HK-2 (cell line): ENCODE data around the gene MAML3.

Experiments
- DNase-seq: peaks from one replicate; pipeline ENCODE4 v3.0.0-alpha.2; 2018; ENCODE audit not compliant: unreplicated experiment

The MAML3 gene

DNA sequence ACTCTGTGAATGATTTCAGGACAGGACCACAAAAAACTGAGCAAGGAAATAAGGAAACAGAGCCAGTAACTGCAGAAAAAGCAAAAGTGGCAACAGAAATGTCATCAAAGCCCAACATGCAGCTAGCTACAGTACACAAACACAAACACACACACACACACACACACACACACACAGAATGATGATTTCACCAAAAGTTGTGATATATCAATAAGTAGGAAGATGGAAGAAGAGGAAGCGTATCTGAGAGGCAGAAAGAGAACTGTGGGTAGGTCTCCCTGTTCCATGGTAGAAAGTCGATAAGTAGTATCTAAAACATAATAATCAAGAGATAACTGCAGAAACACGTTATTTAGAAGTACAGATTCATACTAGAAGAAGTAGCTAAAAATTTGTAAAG, 340.1 kb downstream of the MAML3 start:
- DNase-seq: no peak

DNA sequence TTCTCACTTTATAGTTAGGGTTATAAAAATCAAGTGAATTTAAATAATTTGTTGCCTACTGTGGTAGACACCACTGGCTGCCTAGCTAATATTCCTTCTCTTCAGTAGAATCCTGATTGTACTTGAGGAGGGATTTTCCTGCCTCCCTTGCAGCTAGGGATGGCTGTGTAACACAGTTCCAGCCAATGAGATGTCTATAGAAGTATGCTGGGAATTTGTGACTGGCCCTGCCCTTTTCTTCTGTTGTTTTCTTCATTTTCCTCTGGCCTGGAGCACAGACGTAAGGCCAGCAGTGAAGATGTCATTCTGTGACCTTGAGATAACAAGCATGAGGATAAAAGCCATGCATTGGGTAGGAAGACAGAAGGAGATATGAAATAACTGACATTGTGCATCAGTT, 343.3 kb downstream of the MAML3 start:
- no peak for DNase-seq

DNA sequence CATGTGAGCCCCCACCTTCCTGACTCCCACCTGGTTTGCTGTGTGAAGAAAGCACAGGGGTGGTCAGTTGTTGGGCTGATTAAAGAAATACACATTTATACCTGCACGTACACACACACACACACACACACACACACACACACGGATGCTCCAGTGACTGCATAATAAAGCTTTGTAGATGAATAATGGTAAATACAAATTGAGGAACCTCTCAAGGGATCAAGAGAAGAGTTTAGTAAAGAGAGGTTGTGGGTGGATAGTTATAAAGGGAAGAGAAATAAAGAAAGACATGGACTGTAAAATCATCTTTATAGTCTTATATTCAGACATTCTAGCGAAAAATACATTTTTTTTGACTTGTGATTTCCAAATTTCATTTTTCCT, 344.2 kb downstream of the MAML3 start:
- DNase-seq: no peak

DNA sequence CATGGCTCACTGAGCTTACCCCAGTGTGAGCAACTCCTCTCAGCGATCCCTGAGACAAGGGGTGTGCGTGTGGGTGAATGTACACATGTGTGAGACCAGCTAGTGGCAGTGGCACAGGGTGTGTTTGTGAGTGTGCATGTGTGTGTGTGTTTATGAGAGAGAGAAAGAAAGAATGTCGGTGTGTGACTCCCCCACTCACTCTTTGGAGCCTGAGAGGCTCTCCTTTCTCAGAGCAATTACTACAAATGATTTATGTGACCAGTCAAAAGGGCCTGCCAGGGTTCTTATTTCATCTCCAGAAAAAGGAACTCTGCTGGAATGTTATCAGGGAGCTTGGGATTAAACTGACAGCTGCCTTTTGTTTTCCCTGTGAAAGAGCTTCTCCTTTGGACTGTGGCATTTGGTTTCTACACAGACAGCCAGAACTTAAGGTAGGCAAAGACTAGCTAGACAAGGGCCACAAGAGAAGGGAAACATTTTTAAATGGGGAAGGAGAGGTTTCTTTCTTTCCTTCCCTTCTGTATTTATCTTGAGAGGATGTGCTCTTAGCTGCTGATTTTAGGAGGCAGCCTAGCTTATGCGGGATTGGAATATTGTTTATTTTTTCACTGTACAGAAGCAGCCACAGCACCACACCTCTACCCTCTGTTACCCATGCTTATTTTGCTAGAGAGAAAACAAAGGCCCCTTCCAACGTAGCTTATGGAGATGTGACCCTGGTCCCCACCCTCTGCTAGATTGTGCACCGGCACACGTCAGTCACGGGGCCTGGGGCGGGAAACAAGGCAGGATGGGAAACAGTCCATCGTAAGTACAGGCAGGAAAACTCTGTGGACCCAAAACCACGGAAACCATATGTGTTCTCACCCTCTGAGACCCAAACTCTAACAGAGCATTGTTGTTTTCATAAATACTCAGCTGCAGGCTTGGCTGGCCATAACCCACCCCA, 344.9 kb downstream of the MAML3 start:
- no peak for DNase-seq

DNA sequence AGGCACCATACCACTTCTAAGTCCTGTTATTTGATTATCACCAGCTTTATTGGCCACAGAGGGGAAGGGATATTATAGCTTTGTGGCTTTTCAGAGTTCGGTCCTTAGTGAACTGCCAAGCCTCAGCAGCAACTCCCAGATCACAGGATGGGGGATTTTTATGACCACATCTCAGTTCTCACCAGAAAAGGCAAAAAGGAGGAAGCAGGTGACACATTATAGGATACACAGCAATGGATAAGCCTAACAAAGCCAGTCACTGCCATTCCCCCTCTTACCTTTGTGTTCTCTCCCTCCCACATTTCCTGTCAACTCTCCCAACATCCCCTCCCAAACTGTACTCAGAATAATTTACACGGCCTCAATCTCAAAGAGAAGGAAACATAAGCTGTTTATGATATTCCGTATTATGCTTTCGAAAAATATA, 345.6 kb downstream of the MAML3 start:
- DNase-seq: no peak

DNA sequence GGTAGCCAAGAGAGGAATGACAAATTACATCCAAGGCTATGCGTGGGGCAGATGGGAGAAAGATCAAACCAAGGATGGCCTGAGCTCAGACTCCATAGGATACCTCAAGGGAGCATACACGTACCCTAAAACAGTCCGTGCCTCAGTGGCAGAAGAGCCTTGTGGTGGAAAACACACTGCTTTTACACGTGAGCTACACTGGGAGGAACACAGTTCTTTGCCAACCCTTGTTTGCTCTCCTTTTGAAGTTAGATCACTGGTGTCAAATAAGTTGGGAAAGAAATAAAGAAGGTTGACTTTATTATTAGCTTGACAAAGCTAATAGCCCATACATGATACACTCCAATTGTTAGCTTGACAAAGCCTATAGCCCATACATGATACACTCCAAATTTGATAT, 346.5 kb downstream of the MAML3 start:
- DNase-seq: no peak

DNA sequence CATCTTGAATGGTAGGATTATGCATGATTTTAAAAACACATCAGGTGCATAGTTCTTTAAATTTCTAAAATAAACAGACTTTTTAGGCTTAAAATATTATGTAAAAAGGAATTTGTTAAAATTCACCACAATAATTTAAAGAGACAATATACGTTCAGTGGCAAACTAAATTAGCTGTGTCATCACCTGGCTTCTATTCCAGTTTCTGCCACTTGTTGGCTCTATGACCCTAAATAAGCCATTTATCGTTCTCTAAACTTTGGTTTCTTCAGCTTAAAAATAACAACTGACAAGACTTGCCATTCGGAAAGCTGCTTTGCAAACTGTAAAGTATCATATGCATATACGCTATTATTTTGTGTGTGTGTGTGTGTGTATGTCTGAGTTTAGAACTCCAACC, 347.1 kb downstream of the MAML3 start:
- DNase-seq: no peak

DNA sequence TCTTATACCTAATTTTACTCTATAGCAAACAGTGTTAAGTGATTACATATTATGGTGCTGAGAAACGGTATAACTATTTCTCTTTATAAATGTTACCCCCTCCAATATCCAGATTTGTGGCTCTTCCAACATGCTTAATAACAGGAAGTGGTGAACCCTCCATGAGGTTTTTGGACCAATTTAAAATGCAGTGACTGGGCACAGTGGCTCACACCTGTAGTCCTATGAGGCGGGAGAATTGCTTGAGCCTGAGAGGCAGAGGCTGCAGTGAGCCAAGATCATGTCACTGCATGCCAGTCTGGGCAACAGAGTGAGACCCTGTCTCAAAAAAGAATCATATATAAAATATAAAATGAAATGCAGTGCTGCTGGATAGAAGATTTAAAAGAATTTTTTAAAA, 351.1 kb downstream of the MAML3 start:
- no peak for DNase-seq

DNA sequence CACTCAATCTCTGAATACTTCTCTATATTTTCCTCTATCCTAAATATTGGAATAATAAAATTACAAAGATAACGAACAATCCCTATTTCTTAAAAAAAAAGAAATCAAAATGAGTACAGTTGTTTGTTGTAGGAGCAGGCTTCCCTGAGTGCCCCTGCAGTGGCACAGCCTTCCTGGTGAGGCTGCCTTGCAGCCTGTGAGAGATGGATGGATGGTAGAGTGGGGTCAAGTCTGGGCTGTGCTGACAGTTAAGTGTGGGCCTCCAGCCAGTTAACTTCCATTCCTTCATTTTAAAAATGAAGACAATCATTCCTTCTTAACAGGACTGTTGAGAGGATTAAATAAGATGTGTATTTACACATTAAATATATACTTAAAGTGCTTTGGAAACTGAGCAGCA, 351.5 kb downstream of the MAML3 start:
- no peak for DNase-seq

DNA sequence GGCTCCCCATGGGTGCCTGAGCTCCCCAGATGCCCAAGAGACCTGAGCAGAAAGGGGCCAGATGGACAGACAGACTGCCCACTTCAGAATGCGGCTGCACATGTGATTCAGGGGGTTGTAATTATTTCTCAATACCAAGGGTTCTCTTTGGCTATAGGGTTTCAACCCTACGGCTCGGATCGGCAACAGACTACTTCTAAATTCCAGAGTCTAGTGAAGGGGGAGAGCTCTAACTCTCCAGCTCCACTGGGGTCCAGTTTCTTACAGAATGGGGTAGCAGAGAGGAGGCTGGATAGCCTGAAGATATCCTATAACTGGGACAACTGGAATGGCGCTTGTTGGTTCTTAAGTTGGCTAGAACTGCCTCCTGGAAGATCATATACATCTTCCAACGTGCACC, 352.1 kb downstream of the MAML3 start:
- DNase-seq: no peak

DNA sequence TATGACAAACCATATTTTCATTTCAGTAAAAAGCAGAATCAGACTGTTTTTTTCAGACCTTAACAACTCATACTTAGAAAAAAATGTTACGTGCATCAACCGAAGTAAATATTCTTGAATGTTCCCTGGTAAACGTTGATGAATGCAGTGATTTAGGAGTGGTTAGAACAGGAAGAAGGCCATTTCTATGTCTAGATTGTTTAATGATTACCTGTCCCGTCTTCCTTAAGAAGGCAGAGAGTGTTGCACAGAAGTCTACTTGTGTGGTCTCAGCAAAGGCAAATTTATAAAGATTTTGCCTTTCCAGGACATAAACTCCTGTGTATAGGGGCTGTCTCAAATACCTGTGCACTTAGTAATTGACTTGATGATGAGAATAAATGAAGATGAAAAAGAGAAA, 353.9 kb downstream of the MAML3 start:
- no peak for DNase-seq

DNA sequence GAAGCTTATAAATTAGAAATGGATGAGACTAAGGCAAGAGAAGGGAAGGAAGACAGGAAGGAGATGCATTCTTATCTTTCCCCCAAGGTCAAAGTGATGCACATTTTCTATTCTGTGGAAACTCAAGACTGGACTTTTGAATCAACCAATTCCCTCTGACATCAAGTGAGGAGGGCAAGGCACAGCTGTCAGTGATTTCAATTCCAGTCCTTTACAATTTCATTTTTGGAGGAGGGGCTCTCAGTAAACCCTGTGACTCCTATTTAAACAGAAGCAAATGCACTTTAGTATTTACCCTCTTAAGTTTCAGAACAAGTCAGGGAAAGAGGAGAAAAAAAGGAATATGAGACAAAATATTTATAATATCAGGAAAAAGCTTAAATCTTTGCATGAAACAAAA, 354.4 kb downstream of the MAML3 start:
- DNase-seq: no peak

DNA sequence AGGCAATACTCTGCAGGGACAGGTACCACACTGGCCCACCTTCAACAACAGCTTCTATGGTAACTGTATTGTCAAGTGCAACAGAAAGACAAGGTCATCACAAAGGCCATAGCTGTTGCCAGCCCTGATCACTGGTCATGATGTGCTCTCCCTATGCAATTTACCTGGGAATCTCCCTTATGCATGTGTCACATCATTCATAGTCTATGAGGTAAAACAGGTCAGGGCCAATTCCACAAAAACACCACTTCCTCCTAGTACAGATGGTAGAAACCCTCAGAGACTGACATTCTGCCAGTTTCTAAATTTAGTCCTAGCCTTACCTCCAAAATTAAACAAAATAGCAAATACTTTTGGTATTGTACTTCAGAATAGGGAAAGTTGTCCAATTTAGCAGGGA, 355.5 kb downstream of the MAML3 start:
- no peak for DNase-seq

DNA sequence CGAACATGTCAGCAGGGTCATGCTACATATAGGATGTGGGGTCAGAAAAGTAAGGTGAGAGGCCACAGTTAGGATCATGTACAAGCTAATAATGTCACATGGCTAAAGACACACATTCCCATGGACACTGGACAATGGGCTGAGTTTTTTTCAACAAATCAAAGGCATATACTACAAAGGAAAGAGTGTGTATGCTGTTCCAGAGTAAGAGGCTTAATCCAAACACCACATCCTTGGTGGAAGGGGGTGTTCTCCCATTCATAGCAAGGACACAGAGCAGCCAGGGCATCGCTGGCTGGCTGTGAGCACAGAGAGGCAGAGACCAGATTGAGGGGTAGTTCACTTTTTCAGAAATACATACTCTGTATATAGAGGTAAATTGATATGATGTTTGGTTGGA, 356.7 kb downstream of the MAML3 start:
- DNase-seq: no peak

DNA sequence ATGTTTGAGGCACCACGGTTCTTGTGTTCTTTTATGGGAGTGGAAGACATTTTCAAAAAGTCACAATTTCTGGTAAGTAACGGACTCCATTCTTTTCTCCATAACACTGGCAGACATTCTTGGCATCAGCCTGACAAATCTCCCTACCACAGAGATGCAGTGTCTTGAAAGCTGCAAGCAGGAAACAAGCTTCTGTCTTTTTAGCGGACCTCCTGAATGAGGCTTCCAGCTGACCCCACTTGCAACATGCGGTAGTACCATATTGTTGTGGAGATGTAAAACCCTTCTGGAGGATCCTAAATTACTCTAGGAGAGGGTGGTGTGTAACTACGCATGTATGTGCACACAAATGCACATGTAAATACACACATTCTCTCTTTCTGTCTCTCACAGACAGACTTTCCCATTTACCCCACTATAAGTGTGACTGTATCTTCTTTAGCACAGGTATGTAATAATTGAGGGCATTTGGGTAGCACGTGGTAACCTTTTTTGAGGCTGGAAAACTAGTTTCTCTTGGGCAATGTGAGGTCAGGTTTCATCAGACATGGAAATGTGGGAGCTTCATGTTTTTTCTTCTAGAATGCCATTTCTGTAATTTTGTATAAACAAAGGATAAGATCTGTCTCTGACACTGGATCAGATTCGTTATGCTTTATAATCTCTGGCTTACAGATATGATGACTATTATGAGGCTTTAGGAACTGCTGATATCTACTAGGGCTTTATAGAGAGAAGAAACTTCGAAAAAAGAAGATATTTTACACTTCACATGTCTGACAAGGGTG, 358.3 kb downstream of the MAML3 start:
- no peak for DNase-seq

DNA sequence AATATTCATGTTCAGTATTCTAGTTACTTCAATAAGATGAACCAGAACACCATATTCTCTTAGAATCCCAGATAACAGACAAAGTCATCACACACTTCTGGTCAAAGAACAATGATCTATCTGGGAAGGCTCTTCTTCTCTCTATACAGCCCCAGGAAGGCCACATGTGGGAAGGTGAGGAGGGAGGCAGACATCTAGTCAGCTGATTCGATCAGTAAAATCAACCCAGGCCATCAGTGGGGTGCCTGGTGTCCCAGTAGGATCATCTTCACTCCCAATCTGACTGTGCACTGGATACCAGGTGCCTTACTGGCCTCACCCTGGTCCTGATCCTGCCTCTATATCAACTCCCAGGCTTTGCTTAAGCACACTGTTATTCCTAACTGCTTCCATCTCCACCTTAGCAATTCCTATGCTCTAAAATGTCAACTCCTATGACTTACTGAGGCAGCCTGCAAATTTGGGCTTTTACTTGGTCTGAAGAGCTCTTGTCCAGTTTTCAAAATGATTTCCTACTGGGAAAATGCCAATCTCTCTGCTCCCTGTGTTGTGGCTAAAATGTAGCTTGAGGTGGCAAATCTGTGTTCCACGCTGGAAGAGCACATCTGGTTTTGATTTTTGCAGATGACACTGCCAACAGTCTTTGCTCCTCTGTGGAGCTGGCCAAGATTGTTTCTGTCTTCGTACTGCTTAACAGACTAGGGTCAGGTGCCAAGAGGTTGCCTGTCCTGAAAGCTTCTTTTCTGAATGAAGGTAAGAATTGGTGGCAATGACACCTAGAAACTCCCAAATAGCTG, 359.6 kb downstream of the MAML3 start:
- DNase-seq: no peak

DNA sequence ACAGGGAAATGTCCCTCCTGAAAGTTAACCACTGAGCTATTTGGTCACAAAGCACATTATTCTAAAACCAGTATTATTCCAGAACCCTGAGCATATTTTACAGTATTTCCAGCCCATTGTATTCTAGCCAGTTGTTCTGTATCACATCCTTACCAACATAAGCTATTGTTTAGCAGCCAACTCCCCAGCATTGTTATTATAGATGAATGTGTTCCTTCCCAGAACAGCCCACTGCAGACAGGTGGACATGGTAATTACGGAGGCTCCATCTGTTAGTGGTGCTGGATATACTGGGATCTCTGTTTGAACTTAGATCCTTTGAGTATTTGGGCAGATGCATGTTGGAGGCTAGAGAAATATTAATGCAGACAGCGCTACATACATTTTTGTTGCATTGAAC, 362.3 kb downstream of the MAML3 start:
- DNase-seq: no peak

DNA sequence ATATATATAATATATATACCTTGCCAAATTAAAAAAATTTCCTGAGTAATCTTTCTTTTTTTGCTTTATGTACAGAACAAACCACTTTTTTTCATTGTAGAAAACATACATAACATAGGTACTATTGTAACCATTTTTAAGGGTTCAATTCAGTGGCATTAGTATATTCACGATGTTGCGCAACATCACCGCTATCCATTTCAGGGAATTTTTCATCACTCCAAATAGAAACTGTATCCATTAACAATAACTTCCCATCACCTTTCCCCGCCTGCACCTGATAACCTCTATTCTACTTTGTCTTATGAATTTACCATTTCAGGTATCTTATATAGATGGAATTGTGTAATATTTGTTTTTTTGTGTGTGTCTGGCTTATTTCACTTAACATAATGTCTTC, 363.7 kb downstream of the MAML3 start:
- DNase-seq: no peak

DNA sequence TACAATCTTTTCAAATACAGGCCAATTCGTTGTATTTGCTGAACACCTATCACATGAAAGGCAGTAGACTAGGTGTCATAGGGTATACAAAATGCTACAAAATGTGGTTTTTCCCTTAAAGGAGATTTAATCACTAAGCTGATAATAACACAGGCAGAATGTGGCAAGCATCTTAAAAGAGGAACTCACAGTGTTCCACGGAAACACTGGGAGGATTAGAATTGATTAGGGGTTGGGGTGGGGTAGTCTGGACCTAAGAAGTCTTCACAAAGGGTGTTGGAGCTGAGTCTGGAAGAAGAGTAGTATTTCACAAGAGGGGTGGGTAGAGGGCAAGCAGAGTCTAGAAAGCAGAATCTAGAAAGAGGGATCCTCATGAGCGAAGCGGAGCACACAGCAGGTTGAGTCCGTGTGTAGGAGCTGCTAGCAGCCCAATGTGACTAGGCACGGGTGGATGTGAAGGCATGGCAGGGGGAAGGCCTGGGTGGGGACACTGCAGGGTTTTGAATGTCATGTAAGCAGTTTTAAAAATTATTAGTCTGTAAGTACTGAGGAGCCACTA, 364.8 kb downstream of the MAML3 start:
- DNase-seq: no peak

DNA sequence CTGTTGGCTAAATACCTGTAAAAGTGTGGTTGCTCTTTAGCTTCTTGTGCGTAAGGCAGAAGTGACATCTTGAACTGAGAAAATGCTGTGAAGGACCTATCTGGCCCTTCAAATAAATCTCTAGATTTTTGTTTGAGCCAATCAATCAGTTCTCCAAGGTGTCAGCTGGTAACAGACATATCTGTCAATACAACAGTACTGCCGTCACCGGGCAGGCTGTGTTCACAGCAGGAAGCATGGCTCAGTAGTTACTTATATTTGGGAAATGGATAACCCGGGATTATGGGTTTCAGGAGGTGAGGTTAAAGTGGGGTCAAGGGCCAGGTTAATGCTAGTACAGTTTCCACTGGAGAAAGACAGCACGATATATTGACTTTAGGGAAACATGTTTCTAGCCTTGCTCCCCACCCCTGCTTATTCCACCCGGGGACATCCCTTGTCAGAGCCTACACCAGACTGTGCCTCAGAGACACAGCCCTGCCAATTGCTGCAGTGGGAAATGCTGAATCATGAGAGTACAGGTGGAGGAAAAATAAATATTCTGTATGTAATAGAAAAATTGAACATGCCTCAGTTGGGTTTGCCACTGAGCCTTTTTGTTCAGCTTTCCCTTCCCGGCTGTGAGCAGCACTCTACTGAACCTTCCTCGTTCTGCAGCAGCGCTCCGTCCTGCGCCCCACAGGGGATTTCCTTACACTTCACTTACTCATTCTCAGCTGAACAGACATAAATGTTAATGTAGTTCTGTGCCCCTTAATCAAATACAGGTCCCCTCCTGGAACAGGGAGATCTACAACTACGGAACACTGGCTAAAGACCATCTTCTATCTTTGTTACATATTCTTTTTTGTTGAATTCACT, 367.3 kb downstream of the MAML3 start:
- peak; percentile 4 for DNase-seq

DNA sequence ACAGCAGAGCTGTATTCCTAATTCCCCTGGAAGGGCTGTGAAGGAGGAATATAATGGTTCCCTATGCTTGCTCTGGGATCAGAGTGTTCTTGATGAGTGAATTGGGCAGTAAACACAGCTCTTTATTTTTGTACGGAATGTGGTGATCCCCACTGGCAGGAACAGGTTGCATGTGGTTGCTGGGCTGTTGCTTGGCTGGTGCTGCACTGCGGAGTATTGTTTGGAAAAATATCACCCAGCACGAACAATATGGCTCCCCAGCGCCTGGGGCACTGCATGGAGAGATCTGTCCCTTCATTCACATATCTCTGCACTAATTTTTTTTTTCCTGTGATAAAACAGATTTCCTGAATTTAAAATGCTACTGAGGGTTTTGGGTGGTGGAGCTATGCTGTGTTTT, 368.6 kb downstream of the MAML3 start:
- no peak for DNase-seq
